Suprapubic skin (tissue), 4 donors: ENCODE results near the gene SPRED3.
A peak's percentile ranks its signal among the peaks of the same experiment; 100 is the strongest.

Source experiments
- CTCF ChIP-seq, 2 donors: fragments of 200-600 bp in 1 of 2; fragments of 450-650 bp in 1 of 2; sonication (generic) in 1 of 2; IDR thresholded peaks; one replicate each; pipeline ENCODE4 v1.5.1; 2016 to 2019; ENCODE audit warnings: antibody characterized with exemption in 2 of 2, mild to moderate bottlenecking in 1 of 2, moderate library complexity in 1 of 2
- POLR2A ChIP-seq, 2 donors: fragments of 450-650 bp; IDR thresholded peaks; one replicate each; pipeline ENCODE4 v1.6.1; 2017; ENCODE audit warnings: antibody characterized with exemption in 2 of 2, mild to moderate bottlenecking in 2 of 2, moderate library complexity in 2 of 2
- POLR2AphosphoS5 ChIP-seq, 3 donors: sonication (generic); formaldehyde crosslinking; IDR thresholded peaks; one replicate each; pipeline ENCODE4 v1.6.1; 2017; ENCODE audit warnings: antibody characterized with exemption in 3 of 3

- peak; percentile 78 to 87 for TF ChIP-seq POLR2A (IDR thresholded peaks at IDR 0.05)
- no peak for TF ChIP-seq CTCF (IDR thresholded peaks at IDR 0.05)
- peak; percentile 74 to 86 (median 85) for TF ChIP-seq POLR2AphosphoS5 (IDR thresholded peaks at IDR 0.05)
These were observed 14.0 kb upstream of the SPRED3 start, which contains the start of gene PSMD8 for GRCh38 chr19:38374332-38375097.
